Activated CD8-positive, alpha-beta T cell treated with anti-CD3 and anti-CD28 coated beads, Interleukin-2, amount 10 ng/mL, durations not matched to agents 7 days and 5 days (primary cell): ENCODE results near the gene NUTM1. TPM values are rescaled to one million over a fixed set of nuclear protein-coding genes. Genes with fewer than 3 reads are reported as not detected.
A peak's percentile ranks its signal among the peaks of the same experiment; 100 is the strongest.

Source experiments
- ATAC-seq: fragments of 150-1000 bp; cut with Tn5 transposase; one replicate; pipeline ENCODE4 v1.10.0; 2021; ENCODE audit warnings: moderate library complexity
- CTCF ChIA-PET: fragments of 350-600 bp; sonication (Branson Sonifier 250); formaldehyde crosslinking; loops from one replicate; lab custom pipeline; 2021; ENCODE audit warnings: antibody characterized with exemption; lab: Charles Lee
- POLR2A ChIA-PET: fragments of 350-600 bp; sonication (Branson Sonifier 250); formaldehyde crosslinking; loops from one replicate; lab custom pipeline; 2021; ENCODE audit warnings: antibody characterized with exemption; lab: Charles Lee
- DNase-seq: peaks from one replicate; pipeline ENCODE4 v3.0.0-alpha.2; 2020
- H3K27ac Mint-ChIP-seq: one replicate; pipeline ENCODE4 v1.8.0; 2021; ENCODE audit warnings: mild to moderate bottlenecking, mixed read lengths
- H3K27me3 Mint-ChIP-seq: one replicate; pipeline ENCODE4 v1.8.0; 2021; ENCODE audit warnings: low read depth, mixed read lengths
- H3K36me3 Mint-ChIP-seq: one replicate; pipeline ENCODE4 v1.8.0; 2021; ENCODE audit warnings: low read depth, mixed read lengths
- H3K4me1 Mint-ChIP-seq: one replicate; pipeline ENCODE4 v1.8.0; 2021; ENCODE audit warnings: low read depth, mixed read lengths
- H3K4me3 Mint-ChIP-seq: one replicate; pipeline ENCODE4 v1.8.0; 2021; ENCODE audit warnings: mild to moderate bottlenecking, mixed read lengths
- H3K9me3 Mint-ChIP-seq: one replicate; pipeline ENCODE4 v1.8.0; 2022; ENCODE audit warnings: mixed read lengths; ENCODE audit not compliant: insufficient read depth
- total RNA-seq, 2 experiments: library from RNA; stranded (reverse); gene quantifications; one replicate each; pipeline ENCODE4 v1.2.3, GENCODE V29; 2021

Gene NUTM1
- total RNA-seq, 2 experiments from 2014 or later: not detected

- POLR2A ChIA-PET: interaction anchor here (2.0 kb wide), 1 partner anchor 13 kb away, joined by 7 read pairs; the partner anchor contains the start of gene LPCAT4
- Mint-ChIP-seq H3K4me1 (no peaks in the 10 kb centered on the region), H3K4me3 (no peak overlapping the region), H3K9me3 (no peaks in the 10 kb centered on the region), H3K27ac (peak overlapping the region; percentile 41), H3K36me3 (peaks cover 21% of the 10 kb centered on the region), H3K27me3 (no peaks in the 10 kb centered on the region)
- CTCF ChIA-PET: interaction anchor here (0.9 to 6.7 kb wide), 3 partner anchors 11 to 234 kb away, joined by 3 to 26 read pairs (median 11); partner anchors contain the start of genes LPCAT4, NOP10 and NUTM1
- DNase-seq: no peak
- ATAC-seq: no peak
Observed at GRCh38 chr15:34354286-34354685, 11.2 kb downstream of the NUTM1 start.

- peaks cover 28% of the 10 kb centered on the region for H3K36me3 Mint-ChIP-seq
- no peak for ATAC-seq
- ChIA-PET POLR2A (interaction anchor here (2.0 kb wide), 1 partner anchor 12 kb away, joined by 7 read pairs; the partner anchor contains the start of gene LPCAT4), CTCF (interaction anchor here (0.9 to 6.7 kb wide), 3 partner anchors 12 to 233 kb away, joined by 3 to 26 read pairs (median 11); partner anchors contain the start of genes LPCAT4, NOP10 and NUTM1)
- no peaks in the 10 kb centered on the region for H3K27me3 Mint-ChIP-seq
- no peak overlapping the region for H3K27ac Mint-ChIP-seq
- no peaks in the 10 kb centered on the region for H3K9me3 Mint-ChIP-seq
- no peak overlapping the region for H3K4me3 Mint-ChIP-seq
- no peaks in the 10 kb centered on the region for H3K4me1 Mint-ChIP-seq
- DNase-seq: no peak
Observed at GRCh38 chr15:34355241-34355640, 12.1 kb downstream of the NUTM1 start.

GRCh38 chr15:34357653-34358052, 14.5 kb downstream of the NUTM1 start:
- H3K27me3 Mint-ChIP-seq: no peaks in the 10 kb centered on the region
- H3K9me3 Mint-ChIP-seq: no peaks in the 10 kb centered on the region
- H3K36me3 Mint-ChIP-seq: peaks cover 46% of the 10 kb centered on the region
- ATAC-seq (no peak), DNase-seq (no peak)
- peaks cover 4% of the 10 kb centered on the region for H3K4me1 Mint-ChIP-seq
- POLR2A ChIA-PET: no interaction called here
- H3K27ac Mint-ChIP-seq: no peak overlapping the region
- CTCF ChIA-PET: interaction anchor here (1.1 to 6.7 kb wide), 2 partner anchors 10 to 14 kb away, joined by 11 to 26 read pairs; partner anchors contain the start of genes LPCAT4, NOP10 and NUTM1
- H3K4me3 Mint-ChIP-seq: no peak overlapping the region

GRCh38 chr15:34358367-34358766, 15.3 kb downstream of the NUTM1 start:
- DNase-seq (no peak), ATAC-seq (no peak)
- POLR2A ChIA-PET: no interaction called here
- H3K27ac Mint-ChIP-seq: no peak overlapping the region
- H3K36me3 Mint-ChIP-seq: peaks cover 51% of the 10 kb centered on the region
- no peaks in the 10 kb centered on the region for H3K27me3 Mint-ChIP-seq
- CTCF ChIA-PET: interaction anchor here (1.1 to 6.7 kb wide), 2 partner anchors 9 to 15 kb away, joined by 11 to 26 read pairs; partner anchors contain the start of genes LPCAT4, NOP10 and NUTM1
- no peaks in the 10 kb centered on the region for H3K9me3 Mint-ChIP-seq
- H3K4me1 Mint-ChIP-seq: peaks cover 9% of the 10 kb centered on the region
- no peak overlapping the region for H3K4me3 Mint-ChIP-seq

GRCh38 chr15:34358948-34359347, 15.8 kb downstream of the NUTM1 start:
- ATAC-seq (no peak), DNase-seq (no peak)
- Mint-ChIP-seq H3K36me3 (peaks cover 55% of the 10 kb centered on the region), H3K4me1 (peaks cover 12% of the 10 kb centered on the region), H3K27me3 (no peaks in the 10 kb centered on the region), H3K9me3 (no peaks in the 10 kb centered on the region), H3K4me3 (no peak overlapping the region), H3K27ac (peak overlapping the region; percentile 45)
- ChIA-PET CTCF (interaction anchor here (1.1 to 6.7 kb wide), 2 partner anchors 9 to 16 kb away, joined by 11 to 26 read pairs; partner anchors contain the start of genes LPCAT4, NOP10 and NUTM1), POLR2A (no interaction called here)

- Mint-ChIP-seq H3K4me1 (peaks cover 12% of the 10 kb centered on the region), H3K27ac (peak overlapping the region; percentile 45), H3K4me3 (no peak overlapping the region), H3K27me3 (no peaks in the 10 kb centered on the region), H3K36me3 (peaks cover 55% of the 10 kb centered on the region), H3K9me3 (no peaks in the 10 kb centered on the region)
- ATAC-seq (no peak), DNase-seq (no peak)
- ChIA-PET POLR2A (no interaction called here), CTCF (interaction anchor here (1.3 to 2.0 kb wide), 2 partner anchors 16 to 21 kb away, joined by 4 to 9 read pairs; partner anchors contain the start of genes NOP10 and NUTM1)
Observed at GRCh38 chr15:34359416-34359815, 16.3 kb downstream of the NUTM1 start.

- ATAC-seq (no peak), DNase-seq (no peak)
- POLR2A ChIA-PET: no interaction called here
- no peak overlapping the region for H3K27ac Mint-ChIP-seq
- H3K4me3 Mint-ChIP-seq: no peak overlapping the region
- peaks cover 20% of the 10 kb centered on the region for H3K4me1 Mint-ChIP-seq
- CTCF ChIA-PET: interaction anchor here (1.3 to 2.0 kb wide), 3 partner anchors 17 to 119 kb away, joined by 4 to 9 read pairs (median 9); partner anchors contain the start of genes NOP10 and NUTM1
- H3K27me3 Mint-ChIP-seq: no peaks in the 10 kb centered on the region
- H3K36me3 Mint-ChIP-seq: peaks cover 59% of the 10 kb centered on the region
- H3K9me3 Mint-ChIP-seq: no peaks in the 10 kb centered on the region
Observed at GRCh38 chr15:34360298-34360697, 17.2 kb downstream of the NUTM1 start.

- no peak for ATAC-seq
- Mint-ChIP-seq H3K27me3 (no peaks in the 10 kb centered on the region), H3K4me3 (no peak overlapping the region), H3K9me3 (no peaks in the 10 kb centered on the region), H3K27ac (no peak overlapping the region), H3K4me1 (peaks cover 28% of the 10 kb centered on the region), H3K36me3 (peaks cover 54% of the 10 kb centered on the region)
- CTCF ChIA-PET: interaction anchor here (1.4 to 2.0 kb wide), 2 partner anchors 18 to 120 kb away, joined by 9 read pairs; partner anchors contain the start of genes NOP10 and NUTM1
- POLR2A ChIA-PET: interaction anchor here (0.8 kb wide), 1 partner anchor 23 kb away, joined by 3 read pairs; no protein-coding TSS in a partner anchor
- DNase-seq: no peak
Observed at GRCh38 chr15:34361278-34361677, 18.2 kb downstream of the NUTM1 start.

GRCh38 chr15:34362047-34362773, 19.1 kb downstream of the NUTM1 start:
- peaks cover 50% of the 10 kb centered on the region for H3K36me3 Mint-ChIP-seq

GRCh38 chr15:34364041-34364440, 20.9 kb downstream of the NUTM1 start:
- Mint-ChIP-seq H3K36me3 (peaks cover 40% of the 10 kb centered on the region), H3K9me3 (no peaks in the 10 kb centered on the region), H3K27me3 (no peaks in the 10 kb centered on the region), H3K27ac (no peak overlapping the region), H3K4me3 (no peak overlapping the region), H3K4me1 (peaks cover 36% of the 10 kb centered on the region)
- CTCF ChIA-PET: no interaction called here
- DNase-seq (no peak), ATAC-seq (no peak)
- POLR2A ChIA-PET: no interaction called here

More at GRCh38 chr15:34362047-34362773, 19.1 kb downstream of the NUTM1 start:
- Mint-ChIP-seq H3K4me1 (peaks cover 28% of the 10 kb centered on the region), H3K27ac (no peak overlapping the region), H3K27me3 (no peaks in the 10 kb centered on the region), H3K9me3 (no peaks in the 10 kb centered on the region), H3K4me3 (no peak overlapping the region)
- ATAC-seq (no peak), DNase-seq (no peak)
- POLR2A ChIA-PET: no interaction called here
- CTCF ChIA-PET: no interaction called here

- ATAC-seq (no peak), DNase-seq (no peak)
- Mint-ChIP-seq H3K4me1 (peaks cover 39% of the 10 kb centered on the region), H3K4me3 (peak overlapping the region; percentile 95), H3K9me3 (no peaks in the 10 kb centered on the region), H3K27ac (peak overlapping the region; percentile 86), H3K27me3 (no peaks in the 10 kb centered on the region), H3K36me3 (peaks cover 31% of the 10 kb centered on the region)
- CTCF ChIA-PET: interaction anchor here (1.7 to 4.7 kb wide), 6 partner anchors 22 to 223 kb away, joined by 10 to 93 read pairs (median 15); partner anchors contain the start of genes GOLGA8A, NOP10, NUTM1 and SLC12A6
- POLR2A ChIA-PET: interaction anchor here (3.1 to 3.5 kb wide), 2 partner anchors 22 to 28 kb away, joined by 17 to 33 read pairs; partner anchors contain the start of genes NOP10, NUTM1 and SLC12A6
Observed at GRCh38 chr15:34365091-34365825, 22.1 kb downstream of the NUTM1 start.
